Measurements from ENCODE around the gene GPSM1.

DNA sequence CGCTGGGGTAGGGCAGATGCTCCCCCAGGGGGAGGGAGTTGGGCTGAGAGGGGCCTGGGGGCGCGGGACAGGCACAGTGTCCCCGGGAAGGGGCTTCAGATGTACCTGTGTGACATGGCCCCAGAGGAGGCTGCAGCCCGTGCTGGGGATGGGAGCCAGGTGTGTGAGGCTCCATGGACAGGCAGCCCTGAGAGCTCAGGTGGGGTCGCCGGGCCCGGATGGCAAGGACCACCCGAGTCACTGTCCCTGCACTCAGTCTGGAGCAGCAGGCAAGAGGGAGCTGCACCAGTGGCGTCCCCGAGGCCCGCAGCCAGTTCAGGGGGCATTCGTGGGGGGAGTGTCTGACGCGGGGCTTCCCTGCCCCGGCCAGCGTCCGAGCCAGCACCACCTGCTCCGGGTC is 42.4 kb upstream of the GPSM1 start:
- TF ChIP-seq ZNF785 (CRISPR knock-in tag; IDR thresholded peaks at IDR 0.05) (no peak), RAD21 (CRISPR knock-in tag; conservative IDR thresholded peaks at IDR 0.05 in 1 of 2, IDR thresholded peaks at IDR 0.05 in 1 of 2) (no peak), L3MBTL2 (IDR thresholded peaks at IDR 0.05) (no peak), POLR2A (conservative IDR thresholded peaks at IDR 0.05) (no peak), IFI16 (CRISPR knock-in tag; IDR thresholded peaks at IDR 0.05) (no peak), TBL1XR1 (IDR thresholded peaks at IDR 0.05; ENCODE audit: low read length in 2 of 2) (no peak), FOXJ2 (tag; IDR thresholded peaks at IDR 0.05) (no peak), NFE2L1 (tag; IDR thresholded peaks at IDR 0.05; ENCODE audit: borderline replicate concordance, low read depth) (no peak), CBX5 (IDR thresholded peaks at IDR 0.05; ENCODE audit: borderline replicate concordance, low read depth) (no peak)
- TF ChIP-seq, protein P1, sequence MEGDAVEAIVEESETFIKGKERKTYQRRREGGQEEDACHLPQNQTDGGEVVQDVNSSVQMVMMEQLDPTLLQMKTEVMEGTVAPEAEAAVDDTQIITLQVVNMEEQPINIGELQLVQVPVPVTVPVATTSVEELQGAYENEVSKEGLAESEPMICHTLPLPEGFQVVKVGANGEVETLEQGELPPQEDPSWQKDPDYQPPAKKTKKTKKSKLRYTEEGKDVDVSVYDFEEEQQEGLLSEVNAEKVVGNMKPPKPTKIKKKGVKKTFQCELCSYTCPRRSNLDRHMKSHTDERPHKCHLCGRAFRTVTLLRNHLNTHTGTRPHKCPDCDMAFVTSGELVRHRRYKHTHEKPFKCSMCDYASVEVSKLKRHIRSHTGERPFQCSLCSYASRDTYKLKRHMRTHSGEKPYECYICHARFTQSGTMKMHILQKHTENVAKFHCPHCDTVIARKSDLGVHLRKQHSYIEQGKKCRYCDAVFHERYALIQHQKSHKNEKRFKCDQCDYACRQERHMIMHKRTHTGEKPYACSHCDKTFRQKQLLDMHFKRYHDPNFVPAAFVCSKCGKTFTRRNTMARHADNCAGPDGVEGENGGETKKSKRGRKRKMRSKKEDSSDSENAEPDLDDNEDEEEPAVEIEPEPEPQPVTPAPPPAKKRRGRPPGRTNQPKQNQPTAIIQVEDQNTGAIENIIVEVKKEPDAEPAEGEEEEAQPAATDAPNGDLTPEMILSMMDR (IDR thresholded peaks at IDR 0.05 in 2 of 3, conservative IDR thresholded peaks at IDR 0.05 in 1 of 3; ENCODE audit: insufficient read depth in 2 of 3, low read depth in 1 of 3, low read length in 3 of 3) = no peak
- TF ChIP-seq, protein P2, sequence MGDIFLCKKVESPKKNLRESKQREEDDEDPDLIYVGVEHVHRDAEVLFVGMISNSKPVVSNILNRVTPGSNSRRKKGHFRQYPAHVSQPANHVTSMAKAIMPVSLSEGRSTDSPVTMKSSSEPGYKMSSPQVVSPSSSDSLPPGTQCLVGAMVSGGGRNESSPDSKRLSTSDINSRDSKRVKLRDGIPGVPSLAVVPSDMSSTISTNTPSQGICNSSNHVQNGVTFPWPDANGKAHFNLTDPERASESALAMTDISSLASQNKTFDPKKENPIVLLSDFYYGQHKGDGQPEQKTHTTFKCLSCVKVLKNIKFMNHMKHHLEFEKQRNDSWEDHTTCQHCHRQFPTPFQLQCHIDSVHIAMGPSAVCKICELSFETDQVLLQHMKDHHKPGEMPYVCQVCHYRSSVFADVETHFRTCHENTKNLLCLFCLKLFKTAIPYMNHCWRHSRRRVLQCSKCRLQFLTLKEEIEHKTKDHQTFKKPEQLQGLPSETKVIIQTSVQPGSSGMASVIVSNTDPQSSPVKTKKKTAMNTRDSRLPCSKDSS (IDR thresholded peaks at IDR 0.05; ENCODE audit: low read depth, partially characterized antibody) = no peak
- TF ChIP-seq, protein P3, sequence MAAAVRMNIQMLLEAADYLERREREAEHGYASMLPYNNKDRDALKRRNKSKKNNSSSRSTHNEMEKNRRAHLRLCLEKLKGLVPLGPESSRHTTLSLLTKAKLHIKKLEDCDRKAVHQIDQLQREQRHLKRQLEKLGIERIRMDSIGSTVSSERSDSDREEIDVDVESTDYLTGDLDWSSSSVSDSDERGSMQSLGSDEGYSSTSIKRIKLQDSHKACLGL (CRISPR knock-in tag; IDR thresholded peaks at IDR 0.05; ENCODE audit: borderline replicate concordance, poor library complexity, severe bottlenecking) = no peak
- TF ChIP-seq, protein P4, sequence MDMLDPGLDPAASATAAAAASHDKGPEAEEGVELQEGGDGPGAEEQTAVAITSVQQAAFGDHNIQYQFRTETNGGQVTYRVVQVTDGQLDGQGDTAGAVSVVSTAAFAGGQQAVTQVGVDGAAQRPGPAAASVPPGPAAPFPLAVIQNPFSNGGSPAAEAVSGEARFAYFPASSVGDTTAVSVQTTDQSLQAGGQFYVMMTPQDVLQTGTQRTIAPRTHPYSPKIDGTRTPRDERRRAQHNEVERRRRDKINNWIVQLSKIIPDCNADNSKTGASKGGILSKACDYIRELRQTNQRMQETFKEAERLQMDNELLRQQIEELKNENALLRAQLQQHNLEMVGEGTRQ (CRISPR knock-in tag; IDR thresholded peaks at IDR 0.05) = no peak
- TF ChIP-seq, protein P5, sequence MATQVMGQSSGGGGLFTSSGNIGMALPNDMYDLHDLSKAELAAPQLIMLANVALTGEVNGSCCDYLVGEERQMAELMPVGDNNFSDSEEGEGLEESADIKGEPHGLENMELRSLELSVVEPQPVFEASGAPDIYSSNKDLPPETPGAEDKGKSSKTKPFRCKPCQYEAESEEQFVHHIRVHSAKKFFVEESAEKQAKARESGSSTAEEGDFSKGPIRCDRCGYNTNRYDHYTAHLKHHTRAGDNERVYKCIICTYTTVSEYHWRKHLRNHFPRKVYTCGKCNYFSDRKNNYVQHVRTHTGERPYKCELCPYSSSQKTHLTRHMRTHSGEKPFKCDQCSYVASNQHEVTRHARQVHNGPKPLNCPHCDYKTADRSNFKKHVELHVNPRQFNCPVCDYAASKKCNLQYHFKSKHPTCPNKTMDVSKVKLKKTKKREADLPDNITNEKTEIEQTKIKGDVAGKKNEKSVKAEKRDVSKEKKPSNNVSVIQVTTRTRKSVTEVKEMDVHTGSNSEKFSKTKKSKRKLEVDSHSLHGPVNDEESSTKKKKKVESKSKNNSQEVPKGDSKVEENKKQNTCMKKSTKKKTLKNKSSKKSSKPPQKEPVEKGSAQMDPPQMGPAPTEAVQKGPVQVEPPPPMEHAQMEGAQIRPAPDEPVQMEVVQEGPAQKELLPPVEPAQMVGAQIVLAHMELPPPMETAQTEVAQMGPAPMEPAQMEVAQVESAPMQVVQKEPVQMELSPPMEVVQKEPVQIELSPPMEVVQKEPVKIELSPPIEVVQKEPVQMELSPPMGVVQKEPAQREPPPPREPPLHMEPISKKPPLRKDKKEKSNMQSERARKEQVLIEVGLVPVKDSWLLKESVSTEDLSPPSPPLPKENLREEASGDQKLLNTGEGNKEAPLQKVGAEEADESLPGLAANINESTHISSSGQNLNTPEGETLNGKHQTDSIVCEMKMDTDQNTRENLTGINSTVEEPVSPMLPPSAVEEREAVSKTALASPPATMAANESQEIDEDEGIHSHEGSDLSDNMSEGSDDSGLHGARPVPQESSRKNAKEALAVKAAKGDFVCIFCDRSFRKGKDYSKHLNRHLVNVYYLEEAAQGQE (IDR thresholded peaks at IDR 0.05; ENCODE audit: borderline replicate concordance) = no peak
- TF ChIP-seq, protein P5 (CRISPR knock-in tag; IDR thresholded peaks at IDR 0.05; ENCODE audit: low read depth) = no peak

Measured in K562 (cell line).